OCI-LY1 (cell line): ENCODE measurements around the gene SIK3.
"Not testable (repeated sequence)": the region's sequence is repeated elsewhere in the genome, so short reads cannot be mapped to it uniquely, and the experiment has no call there.

Experiments used
- H2AFZ ChIP-seq: fragments of 200-600 bp; sonication (generic), shearing (Covaris generic); 2 replicates; pipeline ENCODE4 v1.6.0; 2014; ENCODE audit warnings: antibody characterized with exemption, mild to moderate bottlenecking, low read length
- H3F3A ChIP-seq: fragments of 200-600 bp; sonication (generic), shearing (Covaris generic); 2 replicates; pipeline ENCODE4 v1.6.0; 2014; ENCODE audit warnings: mild to moderate bottlenecking, antibody characterized with exemption, low read length, moderate library complexity; ENCODE audit not compliant: insufficient read depth
- H3K27ac ChIP-seq: fragments of 200-600 bp; sonication (generic); 2 replicates; pipeline ENCODE4 v1.5.1; 2014; ENCODE audit warnings: low read length, mixed run types, mild to moderate bottlenecking, low read depth; ENCODE audit not compliant: poor library complexity, severe bottlenecking
- H3K27me3 ChIP-seq: fragments of 200-600 bp; sonication (generic); 2 replicates; pipeline ENCODE4 v1.6.0; 2014; ENCODE audit warnings: antibody characterized with exemption, mild to moderate bottlenecking, low read length, moderate library complexity; ENCODE audit not compliant: insufficient read depth
- H3K36me3 ChIP-seq: fragments of 200-600 bp; sonication (generic); 2 replicates; pipeline ENCODE4 v1.6.1; 2014; ENCODE audit warnings: mild to moderate bottlenecking, antibody characterized with exemption, low read length, moderate library complexity, mixed read lengths; ENCODE audit not compliant: insufficient read depth
- H3K4me1 ChIP-seq: fragments of 200-600 bp; sonication (generic); 2 replicates; pipeline ENCODE4 v1.5.1; 2014; ENCODE audit warnings: mild to moderate bottlenecking, low read length, moderate library complexity; ENCODE audit not compliant: insufficient read depth, severe bottlenecking
- H3K4me2 ChIP-seq: fragments of 200-600 bp; sonication (generic), shearing (Covaris generic); 2 replicates; pipeline ENCODE4 v1.6.1; 2014; ENCODE audit warnings: low read length
- H3K4me3 ChIP-seq: fragments of 200-600 bp; sonication (generic); 2 replicates; pipeline ENCODE4 v1.5.1; 2014; ENCODE audit warnings: low read length, low read depth, mild to moderate bottlenecking, mixed read lengths; ENCODE audit not compliant: poor library complexity, severe bottlenecking
- H3K79me2 ChIP-seq: fragments of 200-600 bp; shearing (Covaris generic); 2 replicates; pipeline ENCODE4 v1.6.1; 2016; ENCODE audit warnings: mixed run types, low read length, mixed read lengths; ENCODE audit not compliant: insufficient read depth
- H3K9ac ChIP-seq: fragments of 200-600 bp; sonication (generic), shearing (Covaris generic); 2 replicates; pipeline ENCODE4 v1.6.1; 2014; ENCODE audit warnings: mild to moderate bottlenecking, low read length, mixed read lengths
- H3K9me2 ChIP-seq: fragments of 200-600 bp; sonication (generic), shearing (Covaris generic); 2 replicates; pipeline ENCODE4 v1.6.1; 2014; ENCODE audit warnings: low read depth, mild to moderate bottlenecking, low read length, mixed read lengths
- H3K9me3 ChIP-seq: fragments of 200-600 bp; shearing (Covaris generic); 2 replicates; pipeline ENCODE4 v1.6.1; 2014; ENCODE audit warnings: low read length, mixed read lengths
- H4K20me1 ChIP-seq: fragments of 200-600 bp; sonication (generic), shearing (Covaris generic); 2 replicates; pipeline ENCODE4 v1.6.0; 2016; ENCODE audit warnings: mild to moderate bottlenecking, low read length; ENCODE audit not compliant: insufficient read depth
- EZH2 ChIP-seq: fragments of 200-600 bp; sonication (generic), shearing (Covaris generic); IDR thresholded peaks from 2 replicates; pipeline ENCODE4 v1.8.0; 2017; ENCODE audit warnings: borderline replicate concordance, mixed run types, mild to moderate bottlenecking, antibody characterized with exemption, low read length, moderate library complexity, mixed read lengths
- TF ChIP-seq, protein P1 (sequence below): fragments of 200-600 bp; sonication (generic), shearing (Covaris generic); IDR thresholded peaks from 2 replicates; pipeline ENCODE4 v1.5.1; 2017; ENCODE audit warnings: mild to moderate bottlenecking, antibody characterized with exemption, low read length, moderate library complexity, mixed read lengths

SIK3 gene

DNA sequence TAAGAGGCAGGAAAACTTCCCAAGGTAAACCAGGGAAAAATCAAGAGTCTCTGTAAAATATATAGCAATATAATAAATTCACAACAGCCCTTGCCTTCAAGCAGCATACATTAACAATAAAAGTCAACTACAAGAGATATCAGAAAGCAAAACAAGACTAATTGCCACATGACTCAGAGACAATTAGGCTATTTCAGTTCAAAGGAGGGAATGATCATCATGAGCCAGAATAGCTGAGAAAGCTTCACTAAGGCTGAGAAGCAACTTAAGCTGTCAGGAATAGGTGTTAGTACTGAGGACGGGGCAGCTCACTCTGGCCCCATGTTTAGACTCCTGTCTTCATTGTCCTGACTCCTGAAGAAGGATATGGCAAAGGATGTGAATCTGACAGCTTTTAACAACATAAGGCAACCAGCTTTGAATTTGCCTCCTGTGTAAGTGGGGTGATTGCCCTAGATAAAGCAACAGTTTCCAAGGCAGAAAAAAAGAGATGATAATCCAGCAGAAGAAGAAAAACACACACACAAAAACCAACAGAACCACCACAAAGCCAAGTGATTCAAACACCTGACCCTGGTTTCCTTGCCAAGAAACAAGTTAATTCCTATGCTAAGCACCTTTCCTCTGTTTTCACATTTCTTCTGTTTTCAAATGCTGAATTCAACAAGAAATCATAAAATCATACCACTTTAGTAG is 60.8 kb downstream of the SIK3 start:
- peak overlapping the region; percentile 89 for H3K27ac ChIP-seq

DNA sequence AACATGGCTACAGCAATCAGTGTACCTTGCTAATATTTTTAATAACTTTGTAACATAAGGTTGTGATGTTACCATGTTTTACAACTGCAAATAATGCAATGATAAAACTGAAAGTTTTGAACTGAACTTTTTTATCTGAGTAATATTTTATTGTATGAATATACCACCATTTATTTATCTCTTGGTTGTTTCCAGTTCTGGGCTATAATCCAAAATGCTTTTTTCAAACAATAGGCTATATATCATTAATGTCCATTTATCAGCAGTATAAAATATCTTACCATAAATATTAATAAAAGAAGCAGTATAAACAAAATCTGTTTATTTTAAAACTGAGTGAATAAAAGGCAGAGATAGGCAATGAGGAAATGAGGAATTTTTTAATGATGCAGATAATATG is 63.3 kb downstream of the SIK3 start:
- peaks cover 52% of the 10 kb centered on the region for H3K4me1 ChIP-seq
- no peaks in the 10 kb centered on the region for H3K27me3 ChIP-seq
- no peak overlapping the region for H3K4me3 ChIP-seq
- H3K4me2 ChIP-seq = no peak overlapping the region
- H3F3A ChIP-seq = no peaks in the 10 kb centered on the region
- no peak overlapping the region for H3K9ac ChIP-seq
- H4K20me1 ChIP-seq = no peaks in the 10 kb centered on the region
- H3K9me2 ChIP-seq = no peaks in the 10 kb centered on the region
- no peak overlapping the region for H2AFZ ChIP-seq
- peaks cover 75% of the 10 kb centered on the region for H3K79me2 ChIP-seq
- no peaks in the 10 kb centered on the region for H3K9me3 ChIP-seq
- no peaks in the 10 kb centered on the region for H3K36me3 ChIP-seq
- TF ChIP-seq EZH2 = no peak
- TF ChIP-seq, protein P1, sequence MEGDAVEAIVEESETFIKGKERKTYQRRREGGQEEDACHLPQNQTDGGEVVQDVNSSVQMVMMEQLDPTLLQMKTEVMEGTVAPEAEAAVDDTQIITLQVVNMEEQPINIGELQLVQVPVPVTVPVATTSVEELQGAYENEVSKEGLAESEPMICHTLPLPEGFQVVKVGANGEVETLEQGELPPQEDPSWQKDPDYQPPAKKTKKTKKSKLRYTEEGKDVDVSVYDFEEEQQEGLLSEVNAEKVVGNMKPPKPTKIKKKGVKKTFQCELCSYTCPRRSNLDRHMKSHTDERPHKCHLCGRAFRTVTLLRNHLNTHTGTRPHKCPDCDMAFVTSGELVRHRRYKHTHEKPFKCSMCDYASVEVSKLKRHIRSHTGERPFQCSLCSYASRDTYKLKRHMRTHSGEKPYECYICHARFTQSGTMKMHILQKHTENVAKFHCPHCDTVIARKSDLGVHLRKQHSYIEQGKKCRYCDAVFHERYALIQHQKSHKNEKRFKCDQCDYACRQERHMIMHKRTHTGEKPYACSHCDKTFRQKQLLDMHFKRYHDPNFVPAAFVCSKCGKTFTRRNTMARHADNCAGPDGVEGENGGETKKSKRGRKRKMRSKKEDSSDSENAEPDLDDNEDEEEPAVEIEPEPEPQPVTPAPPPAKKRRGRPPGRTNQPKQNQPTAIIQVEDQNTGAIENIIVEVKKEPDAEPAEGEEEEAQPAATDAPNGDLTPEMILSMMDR = no peak
- H3K27ac ChIP-seq = no peak overlapping the region

More for the DNA sequence above, 60.8 kb downstream of the SIK3 start:
- H3K27me3 ChIP-seq = no peaks in the 10 kb centered on the region
- H3K36me3 ChIP-seq = no peaks in the 10 kb centered on the region
- H3F3A ChIP-seq = no peaks in the 10 kb centered on the region
- no peak overlapping the region for H2AFZ ChIP-seq
- peak overlapping the region; percentile 14; the same call in 1 of the 2 replicates for H3K9ac ChIP-seq
- peak overlapping the region; percentile 44 for H3K4me2 ChIP-seq
- peaks cover 60% of the 10 kb centered on the region for H3K4me1 ChIP-seq
- TF ChIP-seq, protein P1 = no peak
- no peak for TF ChIP-seq EZH2
- H3K9me2 ChIP-seq = no peaks in the 10 kb centered on the region
- H3K79me2 ChIP-seq = peaks cover 82% of the 10 kb centered on the region
- H3K9me3 ChIP-seq = no peaks in the 10 kb centered on the region
- H4K20me1 ChIP-seq = no peaks in the 10 kb centered on the region
- peak overlapping the region; percentile 18 for H3K4me3 ChIP-seq

DNA sequence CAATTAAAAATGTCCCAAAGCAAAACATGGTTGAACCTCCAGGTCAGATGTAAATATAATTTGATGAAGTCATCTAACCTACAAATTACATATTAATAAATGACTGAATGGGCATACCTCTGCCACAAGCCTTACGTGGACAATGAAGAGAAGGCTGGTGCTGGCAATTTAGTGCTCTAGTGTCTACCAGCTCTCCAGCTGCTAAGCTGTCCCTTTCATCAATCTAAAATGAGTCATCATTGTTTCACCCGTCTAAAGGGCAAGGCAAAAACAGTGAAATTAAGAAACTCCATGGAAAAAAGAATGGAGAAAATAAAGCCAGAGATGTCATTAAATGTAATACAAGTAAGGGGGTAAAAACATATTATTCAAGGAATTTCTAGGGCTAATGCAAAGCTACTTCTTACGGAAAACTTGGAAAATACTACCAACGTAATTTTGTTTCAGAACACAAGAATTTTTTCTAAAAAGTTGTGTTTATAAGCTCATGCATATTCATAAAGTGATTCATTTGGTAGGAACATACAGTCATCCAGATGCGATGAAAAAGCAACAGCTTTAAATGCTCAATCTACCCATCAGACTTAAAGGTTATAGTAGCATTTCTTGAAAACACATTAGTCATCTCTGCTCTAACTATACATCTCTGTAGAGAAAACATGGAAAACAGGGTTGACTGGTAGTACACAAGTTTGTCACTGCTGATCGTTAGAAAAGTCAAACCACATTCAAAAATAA is 71.5 kb downstream of the SIK3 start:
- H2AFZ ChIP-seq = no peak overlapping the region
- TF ChIP-seq, protein P1 = no peak
- no peak for TF ChIP-seq EZH2
- H3K36me3 ChIP-seq = no peaks in the 10 kb centered on the region
- H3K9ac ChIP-seq = no peak overlapping the region
- H3K4me1 ChIP-seq = peaks cover 57% of the 10 kb centered on the region
- no peaks in the 10 kb centered on the region for H3K9me3 ChIP-seq
- no peak overlapping the region for H3K4me3 ChIP-seq
- no peaks in the 10 kb centered on the region for H4K20me1 ChIP-seq
- H3K9me2 ChIP-seq = no peaks in the 10 kb centered on the region
- H3F3A ChIP-seq = no peaks in the 10 kb centered on the region; the same call in 1 of the 2 replicates
- no peak overlapping the region for H3K4me2 ChIP-seq
- H3K79me2 ChIP-seq = peaks cover 80% of the 10 kb centered on the region
- no peak overlapping the region for H3K27ac ChIP-seq
- no peaks in the 10 kb centered on the region for H3K27me3 ChIP-seq

DNA sequence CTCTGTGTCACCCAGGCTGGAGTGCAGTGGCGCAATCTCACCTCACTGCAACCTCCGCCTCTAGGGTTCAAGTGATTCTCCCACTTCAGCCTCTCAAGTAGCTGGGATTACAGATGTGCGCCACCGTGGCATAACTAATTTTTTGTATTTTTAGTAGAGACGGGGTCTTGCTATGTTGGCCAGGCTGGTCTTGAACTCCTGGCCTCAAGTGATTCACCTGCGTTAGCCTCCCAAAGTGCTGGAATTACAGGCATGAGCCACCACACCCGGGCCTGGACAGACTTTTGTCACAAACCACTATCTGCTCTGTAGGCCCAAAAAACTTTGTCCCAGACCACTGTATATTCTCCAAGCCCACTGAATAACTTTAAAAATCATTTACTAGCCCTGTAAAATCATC is 74.5 kb downstream of the SIK3 start:
- H3K9me2 ChIP-seq, H3K9ac ChIP-seq, H3K4me2 ChIP-seq, H3K36me3 ChIP-seq, H3K27ac ChIP-seq, H3K27me3 ChIP-seq, H2AFZ ChIP-seq, H4K20me1 ChIP-seq, H3K4me3 ChIP-seq, H3F3A ChIP-seq, H3K9me3 ChIP-seq: not testable (repeated sequence)
- peaks cover 84% of the 10 kb centered on the region for H3K79me2 ChIP-seq
- peaks cover 63% of the 10 kb centered on the region for H3K4me1 ChIP-seq
